Measurements from ENCODE around the gene TLL2. TPM values are rescaled to one million over a fixed set of nuclear protein-coding genes. Genes with fewer than 3 reads are reported as not detected.
"Not testable (repeated sequence)": the region's sequence is repeated elsewhere in the genome, so short reads cannot be mapped to it uniquely, and the experiment has no call there.

The TLL2 gene
- polyA plus RNA-seq (2013, experiment 1 of 2; ENCODE audit: insufficient read length), result 0.15 TPM
- 0.11 TPM for polyA plus RNA-seq (2013, experiment 2 of 2; ENCODE audit: insufficient read length)

- peak; percentile 88 for DNase-seq
Measured at GRCh38 chr10:96513698-96514561, at the start of gene TLL2. Gene TLL2 (minus strand): TSS chr10:96513926. CDS start chr10:96513685, 241 bp downstream.

GRCh38 chr10:96560966-96561887 is 47.5 kb upstream of the TLL2 start:
- no peak for DNase-seq

GRCh38 chr10:96560489-96560888 is 46.8 kb upstream of the TLL2 start:
- no peak for DNase-seq

GRCh38 chr10:96556003-96556402 is 42.3 kb upstream of the TLL2 start:
- DNase-seq, result peak; percentile 15

- DNase-seq, result no peak
Measured at GRCh38 chr10:96555330-96555729, 41.6 kb upstream of the TLL2 start.

GRCh38 chr10:96548589-96548988 is 34.9 kb upstream of the TLL2 start:
- no peak for DNase-seq

GRCh38 chr10:96545558-96545957 is 31.8 kb upstream of the TLL2 start:
- DNase-seq, result not testable (repeated sequence)

- no peak for DNase-seq
Measured at GRCh38 chr10:96541921-96542320, 28.2 kb upstream of the TLL2 start.

GRCh38 chr10:96540240-96540639 is 26.5 kb upstream of the TLL2 start:
- no peak for DNase-seq

- DNase-seq, result no peak
Measured at GRCh38 chr10:96538683-96539082, 25.0 kb upstream of the TLL2 start.

GRCh38 chr10:96536129-96536528 is 22.4 kb upstream of the TLL2 start:
- DNase-seq, result no peak

GRCh38 chr10:96532523-96532922 is 18.8 kb upstream of the TLL2 start:
- no peak for DNase-seq

- DNase-seq, result no peak
Measured at GRCh38 chr10:96529634-96530279, 16.0 kb upstream of the TLL2 start.

- no peak for DNase-seq
Measured at GRCh38 chr10:96524741-96525140, 11.0 kb upstream of the TLL2 start.

- no peak for DNase-seq
Measured at GRCh38 chr10:96517284-96517683, 3.6 kb upstream of the TLL2 start.

- no peak for DNase-seq
Measured at GRCh38 chr10:96516337-96516736, 2.6 kb upstream of the TLL2 start.

GRCh38 chr10:96513305-96513697 is 425 bp downstream of the TLL2 start:
- no peak for DNase-seq

- peak; percentile 16 for DNase-seq
Measured at GRCh38 chr10:96512524-96513304, 1.0 kb downstream of the TLL2 start.

- peak; percentile 15 for DNase-seq
Measured at GRCh38 chr10:96511044-96511945, 2.4 kb downstream of the TLL2 start.

GRCh38 chr10:96509017-96509641 is 4.6 kb downstream of the TLL2 start:
- peak; percentile 89 for DNase-seq
